Measurements from ENCODE around the gene RIC8B.

RIC8B gene

DNA sequence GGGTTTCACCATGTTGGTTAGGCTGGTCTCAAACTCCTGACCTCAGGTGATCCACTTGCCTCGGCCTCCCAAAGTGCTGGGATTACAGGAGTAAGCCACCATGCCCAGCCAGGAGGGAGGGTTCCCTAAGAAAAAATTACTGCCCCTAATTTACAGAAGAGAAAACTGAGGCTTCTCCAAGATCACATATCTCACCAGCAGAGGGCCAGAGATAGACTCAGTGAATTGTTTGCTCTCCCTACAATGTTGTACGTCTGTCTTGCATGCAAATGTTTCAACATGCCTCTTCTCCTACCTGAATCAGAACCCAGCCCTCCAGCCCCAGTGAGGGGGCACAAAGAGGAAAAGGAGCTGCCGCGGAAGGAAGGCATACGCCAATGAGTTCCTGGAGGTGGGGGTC is 132.9 kb downstream of the RIC8B start:
- H3K4me3 ChIP-seq (ENCODE audit: control insufficient read depth, low read depth, low read length), result no peak overlapping the region
- DNase-seq (ENCODE audit: low read depth), result no peak
- TF ChIP-seq, protein P1, sequence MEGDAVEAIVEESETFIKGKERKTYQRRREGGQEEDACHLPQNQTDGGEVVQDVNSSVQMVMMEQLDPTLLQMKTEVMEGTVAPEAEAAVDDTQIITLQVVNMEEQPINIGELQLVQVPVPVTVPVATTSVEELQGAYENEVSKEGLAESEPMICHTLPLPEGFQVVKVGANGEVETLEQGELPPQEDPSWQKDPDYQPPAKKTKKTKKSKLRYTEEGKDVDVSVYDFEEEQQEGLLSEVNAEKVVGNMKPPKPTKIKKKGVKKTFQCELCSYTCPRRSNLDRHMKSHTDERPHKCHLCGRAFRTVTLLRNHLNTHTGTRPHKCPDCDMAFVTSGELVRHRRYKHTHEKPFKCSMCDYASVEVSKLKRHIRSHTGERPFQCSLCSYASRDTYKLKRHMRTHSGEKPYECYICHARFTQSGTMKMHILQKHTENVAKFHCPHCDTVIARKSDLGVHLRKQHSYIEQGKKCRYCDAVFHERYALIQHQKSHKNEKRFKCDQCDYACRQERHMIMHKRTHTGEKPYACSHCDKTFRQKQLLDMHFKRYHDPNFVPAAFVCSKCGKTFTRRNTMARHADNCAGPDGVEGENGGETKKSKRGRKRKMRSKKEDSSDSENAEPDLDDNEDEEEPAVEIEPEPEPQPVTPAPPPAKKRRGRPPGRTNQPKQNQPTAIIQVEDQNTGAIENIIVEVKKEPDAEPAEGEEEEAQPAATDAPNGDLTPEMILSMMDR (conservative IDR thresholded peaks at IDR 0.05; ENCODE audit: control insufficient read depth, insufficient read depth, low read depth, low read length), result peak; percentile 2

DNA sequence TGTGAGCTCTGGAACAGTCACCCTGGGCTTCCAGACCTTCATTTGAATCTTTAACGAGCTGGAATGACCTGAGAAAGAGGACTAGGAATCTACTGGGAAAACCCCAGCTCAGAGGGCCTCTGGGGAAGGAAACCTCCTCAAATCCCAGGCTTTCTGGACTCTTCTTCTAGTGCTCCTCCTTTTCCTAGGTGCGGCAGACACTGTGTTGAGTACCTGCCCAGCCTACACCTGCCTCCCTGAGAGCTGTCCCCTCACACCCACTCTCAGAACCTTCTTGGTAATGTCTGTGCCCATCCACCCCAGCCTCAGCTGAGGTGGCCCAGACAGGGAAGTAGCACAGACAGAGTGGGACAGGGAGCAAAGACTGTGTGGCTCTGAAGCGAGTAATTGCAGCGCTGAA is 133.4 kb downstream of the RIC8B start:
- H3K4me3 ChIP-seq (ENCODE audit: control insufficient read depth, low read depth, low read length), result no peak overlapping the region
- DNase-seq (ENCODE audit: low read depth), result no peak
- TF ChIP-seq, protein P1 (conservative IDR thresholded peaks at IDR 0.05; ENCODE audit: control insufficient read depth, insufficient read depth, low read depth, low read length), result no peak

DNA sequence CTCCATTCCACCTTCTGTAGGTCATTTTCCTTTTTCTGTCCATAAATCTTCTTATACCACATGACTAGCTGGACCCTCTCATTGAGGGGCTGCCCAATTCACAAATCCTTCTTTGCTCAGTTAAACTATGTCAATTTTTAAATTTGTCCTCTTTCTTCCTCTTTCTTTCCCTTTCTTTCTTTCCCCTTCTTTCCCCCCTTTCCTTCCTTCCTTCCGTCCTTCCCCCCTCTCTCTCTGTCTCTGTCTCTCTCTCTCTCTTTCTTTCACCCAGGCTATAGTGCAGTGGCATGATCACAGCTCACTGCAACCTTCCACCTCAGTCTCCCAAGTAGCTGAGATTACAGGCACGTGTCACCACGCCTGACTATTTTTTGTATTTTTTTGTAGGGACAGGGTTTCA is 134.1 kb downstream of the RIC8B start:
- TF ChIP-seq, protein P1 (conservative IDR thresholded peaks at IDR 0.05; ENCODE audit: control insufficient read depth, insufficient read depth, low read depth, low read length), result no peak
- DNase-seq (ENCODE audit: low read depth), result no peak
- no peak overlapping the region for H3K4me3 ChIP-seq (ENCODE audit: control insufficient read depth, low read depth, low read length)

DNA sequence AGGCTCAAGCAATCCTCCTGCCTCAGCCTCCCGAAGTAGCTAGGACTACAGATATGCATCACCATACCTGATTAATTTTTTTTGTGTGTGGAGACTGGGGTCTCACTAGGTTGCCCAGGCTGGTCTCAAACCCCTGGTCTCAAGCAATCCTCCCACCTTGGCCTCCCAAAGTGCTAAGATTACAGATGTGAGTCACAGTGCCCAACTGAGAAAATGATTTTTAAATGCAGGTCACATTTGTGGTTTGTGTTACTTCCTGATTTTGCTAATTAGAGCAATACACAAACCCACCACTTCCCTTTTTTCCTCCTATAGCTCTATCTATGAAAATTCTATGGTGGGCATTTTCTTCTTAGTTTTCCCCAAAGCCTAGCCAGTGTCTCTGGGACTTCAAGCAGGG is 135.7 kb downstream of the RIC8B start:
- no peak overlapping the region for H3K4me3 ChIP-seq (ENCODE audit: control insufficient read depth, low read depth, low read length)
- DNase-seq (ENCODE audit: low read depth), result no peak
- TF ChIP-seq, protein P1 (conservative IDR thresholded peaks at IDR 0.05; ENCODE audit: control insufficient read depth, insufficient read depth, low read depth, low read length), result no peak

DNA sequence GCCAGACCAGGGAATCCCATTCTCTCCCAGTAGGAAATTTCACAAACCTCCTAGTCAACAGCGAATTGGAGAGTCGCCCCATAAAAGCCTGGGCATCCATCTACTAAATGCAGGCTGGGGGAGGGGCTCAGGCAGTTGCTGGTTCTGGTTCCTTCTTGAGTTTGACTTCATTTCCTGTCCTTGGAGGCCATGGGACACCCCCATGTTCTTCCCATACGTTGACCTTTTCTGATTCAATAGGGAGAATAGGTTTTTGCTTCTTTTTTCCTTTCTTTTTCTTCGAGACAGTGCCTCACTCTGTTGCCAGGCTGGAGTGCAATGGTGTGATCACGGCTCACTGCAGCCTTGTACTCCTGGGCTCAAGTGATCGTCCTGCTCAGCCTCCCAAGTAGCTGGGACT is 137.1 kb downstream of the RIC8B start:
- no peak for DNase-seq (ENCODE audit: low read depth)
- H3K4me3 ChIP-seq (ENCODE audit: control insufficient read depth, low read depth, low read length), result no peak overlapping the region
- TF ChIP-seq, protein P1 (conservative IDR thresholded peaks at IDR 0.05; ENCODE audit: control insufficient read depth, insufficient read depth, low read depth, low read length), result no peak

DNA sequence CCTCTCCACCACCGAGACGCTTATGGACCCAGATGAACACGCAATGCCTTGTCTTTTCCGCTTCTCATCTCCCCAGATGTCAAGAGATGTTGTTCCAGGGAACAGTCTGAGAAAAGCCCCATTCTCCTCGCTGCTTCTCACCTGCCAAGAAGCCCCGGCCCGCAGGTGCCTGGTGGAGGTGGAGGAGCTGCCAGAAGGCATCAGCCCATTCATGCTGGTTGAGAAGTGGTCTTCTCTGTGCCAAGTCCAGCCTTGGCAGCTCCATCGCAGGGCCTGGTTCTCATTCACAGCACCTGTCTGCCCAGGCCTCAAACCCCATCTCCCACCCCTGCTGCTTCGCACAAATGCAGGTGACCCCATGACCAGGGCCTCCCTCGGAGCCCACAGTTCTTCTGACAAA is 139.0 kb downstream of the RIC8B start:
- DNase-seq (ENCODE audit: low read depth), result no peak
- TF ChIP-seq, protein P1 (conservative IDR thresholded peaks at IDR 0.05; ENCODE audit: control insufficient read depth, insufficient read depth, low read depth, low read length), result no peak
- no peak overlapping the region for H3K4me3 ChIP-seq (ENCODE audit: control insufficient read depth, low read depth, low read length)
